ENCODE data around the gene KLHDC1.
"Not testable (repeated sequence)": the region's sequence is repeated elsewhere in the genome, so short reads cannot be mapped to it uniquely, and the experiment has no call there.

The KLHDC1 gene

DNA sequence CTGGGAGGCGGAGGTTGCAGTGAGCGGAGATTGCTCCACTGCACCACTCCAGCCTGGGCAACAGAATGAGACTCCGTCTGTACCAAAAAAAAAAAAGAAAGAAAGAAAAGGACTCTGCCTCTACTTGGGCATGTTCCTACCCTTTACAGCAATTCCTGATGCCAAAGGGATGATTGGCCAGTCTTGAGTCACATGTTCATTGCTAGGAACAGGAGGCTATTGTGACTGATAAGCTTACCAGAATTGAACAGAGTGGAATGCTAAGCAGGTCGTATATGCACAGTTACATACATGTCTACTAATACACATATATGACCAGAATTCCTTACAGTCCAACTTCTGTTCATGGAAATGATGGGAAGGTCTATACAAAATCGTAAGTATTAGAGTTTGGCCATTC is 34.3 kb downstream of the KLHDC1 start:
- no peak for DNase-seq

- DNase-seq: peak; percentile 29
Observed at GRCh38 chr14:49732896-49733295, 40.0 kb downstream of the KLHDC1 start.

GRCh38 chr14:49733836-49734235 is 40.9 kb downstream of the KLHDC1 start:
- no peak for DNase-seq

DNA sequence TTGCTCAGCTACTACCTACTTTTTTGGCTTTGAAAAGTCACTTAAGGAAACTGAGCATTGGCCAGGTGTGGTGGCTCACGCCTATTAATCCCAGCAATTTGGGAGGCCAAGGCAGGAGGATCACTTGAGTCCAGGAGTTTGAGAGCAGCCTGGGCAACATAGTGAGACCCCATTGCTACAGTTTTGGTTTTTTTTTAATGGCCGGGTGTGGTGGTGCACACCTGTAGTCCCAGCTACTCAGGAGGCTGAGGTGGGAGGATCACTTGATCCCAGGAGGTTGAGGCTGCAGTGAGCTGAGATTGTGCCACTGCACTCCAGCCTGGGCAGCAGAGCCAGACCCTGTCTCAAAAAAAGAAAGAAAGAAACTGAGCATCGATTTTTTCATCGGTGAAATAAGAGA is 42.7 kb downstream of the KLHDC1 start:
- DNase-seq: not testable (repeated sequence)

- DNase-seq: no peak
Observed at GRCh38 chr14:49745191-49745590, 52.3 kb downstream of the KLHDC1 start.

DNA sequence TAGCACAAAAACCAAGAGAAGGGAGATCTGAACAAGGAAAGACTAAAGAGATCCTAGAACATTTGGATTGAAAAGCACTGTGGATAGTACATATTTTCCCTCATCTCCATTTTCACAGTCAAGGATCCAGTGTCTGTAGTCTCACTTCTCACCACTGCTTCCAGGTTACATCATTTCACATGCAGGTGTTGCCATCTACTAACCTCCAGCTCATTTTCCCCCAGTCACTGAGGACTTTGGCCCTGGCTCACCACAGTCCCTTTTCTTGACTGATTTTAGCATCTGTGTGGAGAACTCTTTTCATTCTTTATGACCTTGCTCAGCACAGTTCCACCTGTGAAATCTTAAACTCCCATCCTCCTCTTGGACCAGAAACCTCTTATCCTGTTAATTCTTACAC is 53.6 kb downstream of the KLHDC1 start:
- not testable (repeated sequence) for DNase-seq

- DNase-seq: no peak
Observed at GRCh38 chr14:49754570-49755097, 61.7 kb downstream of the KLHDC1 start.

- no peak for DNase-seq
Observed at GRCh38 chr14:49755378-49755777, 62.5 kb downstream of the KLHDC1 start.

DNA sequence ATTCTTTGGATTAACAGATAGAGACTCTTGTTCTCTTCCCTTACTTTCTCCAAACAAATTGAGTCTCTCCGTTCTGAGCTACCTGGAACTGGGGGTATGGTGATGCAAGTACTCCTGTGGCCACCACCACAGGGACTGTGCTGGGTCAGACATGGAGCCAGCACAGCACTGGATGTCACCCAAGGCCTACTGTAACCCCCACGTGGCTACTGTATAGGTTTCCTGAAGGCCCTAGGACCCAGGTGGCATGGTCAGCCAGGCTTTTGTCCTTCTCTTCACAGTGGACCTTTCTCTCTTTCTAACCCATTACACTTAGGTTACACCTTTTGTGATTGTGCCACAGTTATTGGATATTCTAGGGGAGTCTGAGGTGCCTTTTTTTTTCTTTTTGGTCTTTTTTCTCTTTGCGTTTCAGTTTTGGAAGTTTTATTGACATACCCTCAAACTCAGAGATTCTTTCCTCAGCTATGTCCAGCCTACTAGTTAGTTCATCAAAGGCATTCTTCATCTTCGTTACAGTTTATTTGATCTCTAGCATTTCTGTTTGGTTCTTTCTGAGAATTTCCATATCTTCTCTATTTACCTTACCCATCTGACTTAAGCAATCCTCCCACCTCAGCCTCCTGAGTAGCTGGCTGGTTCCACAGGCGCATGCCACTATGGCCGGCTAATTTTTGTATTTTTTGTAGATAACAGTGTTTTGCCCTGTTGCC is 69.1 kb downstream of the KLHDC1 start:
- DNase-seq: no peak

- no peak for DNase-seq
Observed at GRCh38 chr14:49766839-49767238, 73.9 kb downstream of the KLHDC1 start.

DNA sequence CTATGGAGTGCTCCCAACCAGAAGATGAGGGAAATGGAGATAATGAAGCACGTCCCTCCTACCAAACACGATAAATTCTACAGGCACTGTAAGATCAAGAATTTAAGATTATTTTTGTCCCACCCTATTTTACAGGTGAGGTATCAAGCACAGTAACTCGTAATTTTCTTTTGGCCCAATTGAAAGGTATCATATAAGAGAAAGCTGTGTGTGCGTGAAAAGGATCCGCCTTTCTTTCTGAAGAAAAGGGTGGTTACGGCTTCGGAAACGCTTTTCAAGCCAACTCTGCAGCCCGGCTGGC is 74.3 kb downstream of the KLHDC1 start:
- DNase-seq: no peak

DNA sequence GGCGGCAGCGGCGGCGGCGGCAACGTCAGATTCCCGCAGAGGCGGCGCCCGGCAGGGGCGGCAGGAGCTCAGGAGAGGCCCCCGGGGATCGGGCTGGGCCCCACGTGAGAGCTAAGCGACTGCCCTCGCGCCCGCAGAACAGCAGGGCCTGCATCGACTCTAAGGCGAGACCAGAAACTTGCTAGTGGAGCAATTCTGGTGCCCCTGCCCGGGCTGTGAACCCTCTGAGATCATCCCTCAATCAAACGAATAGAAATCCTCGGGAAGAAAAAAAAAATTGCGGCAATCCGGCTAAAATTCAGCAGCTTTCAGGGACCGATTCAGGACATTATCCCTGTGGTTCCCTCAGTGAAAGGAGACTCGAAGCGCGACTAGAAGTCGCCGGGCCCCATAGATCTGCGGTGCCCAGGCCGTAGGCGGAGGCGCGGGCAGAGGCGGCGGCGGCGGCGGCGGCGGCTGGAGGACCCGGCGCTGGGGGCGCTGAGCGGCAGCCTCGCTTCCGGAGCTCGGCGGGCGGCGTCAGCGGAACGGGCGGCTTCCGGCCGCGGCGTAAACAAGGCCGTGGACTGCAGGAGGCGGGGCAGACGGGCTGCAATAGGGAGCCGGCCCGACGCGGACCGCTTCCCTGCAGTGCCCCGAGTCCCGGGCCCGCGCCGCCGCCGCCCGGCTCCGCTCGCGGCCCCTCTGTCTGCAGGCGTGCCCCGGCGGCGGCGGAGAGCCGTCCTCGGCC is 74.8 kb downstream of the KLHDC1 start, which contains the start of gene KLHDC2:
KLHDC2 (plus strand) TSS at position 583 of the 730 bp plus-strand sequence. CDS start 316 bp downstream, outside the sequence.
- DNase-seq: peak; percentile 90

GRCh38 chr14:49768301-49769121 is 75.6 kb downstream of the KLHDC1 start:
- peak; percentile 48 for DNase-seq

- DNase-seq: peak; percentile 18
Observed at GRCh38 chr14:49769171-49769570, 76.3 kb downstream of the KLHDC1 start.

GRCh38 chr14:49769581-49770211 is 76.8 kb downstream of the KLHDC1 start:
- no peak for DNase-seq

GRCh38 chr14:49770212-49770817 is 77.4 kb downstream of the KLHDC1 start:
- DNase-seq: no peak

GRCh38 chr14:49771691-49772090 is 78.8 kb downstream of the KLHDC1 start:
- DNase-seq: not testable (repeated sequence)

- no peak for DNase-seq
Observed at GRCh38 chr14:49774106-49774505, 81.2 kb downstream of the KLHDC1 start.

DNA sequence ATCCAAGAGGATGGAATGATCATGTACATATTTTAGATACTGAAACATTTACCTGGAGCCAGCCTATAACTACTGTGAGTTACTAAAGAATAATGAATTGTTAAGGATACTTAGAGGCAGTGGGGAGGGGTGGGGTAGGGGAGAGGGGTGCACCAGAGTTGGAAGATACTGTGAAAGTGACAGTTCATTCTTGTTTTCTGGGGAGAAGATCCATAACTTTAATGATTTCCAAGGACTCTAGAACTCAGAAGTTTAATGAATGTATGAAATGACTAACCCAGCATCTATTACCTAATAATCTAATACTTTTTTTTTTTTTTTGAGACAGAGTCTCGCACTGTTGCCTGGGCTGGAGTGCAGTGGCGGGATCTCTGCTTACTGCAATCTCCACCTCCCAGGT is 85.5 kb downstream of the KLHDC1 start:
- DNase-seq: no peak

DNA sequence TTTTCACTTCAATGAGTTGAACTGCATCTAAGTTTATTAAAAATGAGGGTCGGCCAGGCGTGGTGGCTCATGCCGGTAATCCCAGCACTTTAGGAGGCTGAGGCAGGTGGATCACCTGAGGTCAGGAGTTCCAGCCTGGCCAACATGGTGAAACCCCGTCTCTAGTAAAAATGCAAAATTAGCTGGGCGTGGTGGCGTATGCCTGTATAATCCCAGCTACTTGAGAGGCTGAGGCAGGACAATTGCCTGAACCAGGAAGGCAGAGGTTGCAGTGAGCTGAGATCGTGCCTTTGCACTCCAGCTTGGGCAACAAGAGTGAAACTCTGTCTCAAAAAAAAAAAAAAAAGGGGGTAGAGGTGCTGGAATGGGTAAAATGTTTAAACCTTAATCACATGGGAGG is 88.1 kb downstream of the KLHDC1 start:
- DNase-seq: not testable (repeated sequence)

GRCh38 chr14:49783394-49784014 is 90.6 kb downstream of the KLHDC1 start:
- DNase-seq: no peak

GRCh38 chr14:49786315-49786714 is 93.4 kb downstream of the KLHDC1 start:
- DNase-seq: no peak

Measured in midbrain (tissue), 1 donor.